ENCODE data around the gene CRACR2B. TPM values are rescaled to one million over a fixed set of nuclear protein-coding genes. Genes with fewer than 3 reads are reported as not detected.

Gene CRACR2B
- total and polyA plus RNA-seq, 2 of the 13 experiments (the other 11 are each of a cell fraction or from before 2014, with no cell fraction given), result 14.9 to 21.0 TPM

DNA sequence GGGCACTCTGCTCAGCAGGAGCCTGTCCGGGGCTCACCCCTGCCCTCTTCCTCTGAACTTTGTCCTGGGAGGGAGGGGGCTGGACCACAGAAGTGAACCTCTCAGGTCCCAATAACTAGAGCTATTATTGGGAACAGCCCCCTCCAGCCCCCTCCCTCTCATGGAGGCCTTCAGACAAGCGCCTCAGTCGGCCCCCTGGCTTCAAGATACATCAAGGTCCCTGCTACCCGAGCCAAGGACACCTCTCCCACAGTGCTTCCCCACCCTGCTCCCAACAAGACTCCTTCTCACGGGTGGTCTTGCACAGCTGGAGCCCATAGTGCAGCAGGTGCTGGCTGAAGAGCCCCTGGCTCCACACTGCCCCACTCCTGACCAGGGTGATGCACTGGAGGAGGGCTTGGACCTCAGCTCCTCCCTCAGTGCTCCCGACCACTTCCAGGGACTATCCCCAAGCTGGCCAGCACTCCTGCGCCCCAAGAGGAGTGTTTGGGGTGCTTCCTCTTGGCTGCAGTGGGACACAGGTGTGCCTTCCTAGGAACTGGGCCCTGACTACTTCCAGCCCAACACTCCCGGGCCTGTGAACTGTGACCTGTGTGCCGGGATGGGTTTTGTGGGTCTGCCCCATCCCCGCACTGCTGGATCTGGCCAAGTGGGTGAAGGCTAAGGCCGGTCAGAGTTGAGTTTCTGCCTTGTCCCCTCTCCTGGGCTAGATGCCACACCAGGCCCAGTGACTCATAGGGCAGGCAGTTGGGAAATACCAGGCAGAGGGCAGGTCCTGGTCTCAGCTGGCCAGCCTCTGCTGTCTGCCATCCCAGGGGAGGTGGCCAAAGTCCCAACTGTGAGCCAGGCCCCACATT is 6.8 kb upstream of the CRACR2B start (continued):
- no peak for TF ChIP-seq NCOA1 (CRISPR knock-in tag; IDR thresholded peaks at IDR 0.05)
- peak; percentile 34; the same call in 1 of the 2 replicates for TF ChIP-seq ZFX (CRISPR knock-in tag; IDR thresholded peaks at IDR 0.05; ENCODE audit: low read depth)
- TF ChIP-seq ZSCAN22 (CRISPR knock-in tag; IDR thresholded peaks at IDR 0.05), result no peak
- no peak for TF ChIP-seq TCF7L2 (IDR thresholded peaks at IDR 0.05; ENCODE audit: low read depth, low read length)
- TF ChIP-seq IKZF4 (CRISPR knock-in tag; IDR thresholded peaks at IDR 0.05; ENCODE audit: borderline replicate concordance, low read depth, not compliant biosample characterization), result no peak
- TF ChIP-seq MED8 (CRISPR knock-in tag; IDR thresholded peaks at IDR 0.05; ENCODE audit: insufficient replicate concordance), result no peak
- TF ChIP-seq, protein P1, sequence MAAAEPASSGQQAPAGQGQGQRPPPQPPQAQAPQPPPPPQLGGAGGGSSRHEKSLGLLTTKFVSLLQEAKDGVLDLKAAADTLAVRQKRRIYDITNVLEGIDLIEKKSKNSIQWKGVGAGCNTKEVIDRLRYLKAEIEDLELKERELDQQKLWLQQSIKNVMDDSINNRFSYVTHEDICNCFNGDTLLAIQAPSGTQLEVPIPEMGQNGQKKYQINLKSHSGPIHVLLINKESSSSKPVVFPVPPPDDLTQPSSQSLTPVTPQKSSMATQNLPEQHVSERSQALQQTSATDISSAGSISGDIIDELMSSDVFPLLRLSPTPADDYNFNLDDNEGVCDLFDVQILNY (CRISPR knock-in tag; conservative IDR thresholded peaks at IDR 0.05), result no peak
- no peak for TF ChIP-seq NR2F6 (IDR thresholded peaks at IDR 0.05)
- TF ChIP-seq NR2F6 (CRISPR knock-in tag; IDR thresholded peaks at IDR 0.05), result no peak
- TF ChIP-seq MIER3 (CRISPR knock-in tag; IDR thresholded peaks at IDR 0.05; ENCODE audit: borderline replicate concordance), result 0 out of 2 replicates have a peak, but pooled peaks have one; percentile 38
- TF ChIP-seq, protein P2, sequence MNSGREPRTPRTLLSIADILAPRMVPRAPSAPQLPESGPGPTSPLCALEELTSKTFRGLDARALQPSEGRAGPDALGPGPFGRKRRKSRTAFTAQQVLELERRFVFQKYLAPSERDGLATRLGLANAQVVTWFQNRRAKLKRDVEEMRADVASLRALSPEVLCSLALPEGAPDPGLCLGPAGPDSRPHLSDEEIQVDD (CRISPR knock-in tag; IDR thresholded peaks at IDR 0.05; ENCODE audit: borderline replicate concordance), result no peak
- TF ChIP-seq MEIS2 (CRISPR knock-in tag; IDR thresholded peaks at IDR 0.05), result no peak
- TF ChIP-seq ZNF747 (CRISPR knock-in tag; IDR thresholded peaks at IDR 0.05; ENCODE audit: borderline replicate concordance), result no peak
- no peak for TF ChIP-seq MYNN (CRISPR knock-in tag; IDR thresholded peaks at IDR 0.05; ENCODE audit: low read depth)
- TF ChIP-seq TGIF2 (CRISPR knock-in tag; IDR thresholded peaks at IDR 0.05), result no peak
- TF ChIP-seq, protein P3, sequence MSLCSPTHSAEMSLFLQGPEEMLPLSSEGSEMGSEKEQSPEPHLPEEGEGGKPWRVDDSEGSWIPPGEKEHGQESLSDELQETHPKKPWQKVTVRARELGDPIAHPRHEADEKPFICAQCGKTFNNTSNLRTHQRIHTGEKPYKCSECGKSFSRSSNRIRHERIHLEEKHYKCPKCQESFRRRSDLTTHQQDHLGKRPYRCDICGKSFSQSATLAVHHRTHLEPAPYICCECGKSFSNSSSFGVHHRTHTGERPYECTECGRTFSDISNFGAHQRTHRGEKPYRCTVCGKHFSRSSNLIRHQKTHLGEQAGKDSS (CRISPR knock-in tag; IDR thresholded peaks at IDR 0.05; ENCODE audit: borderline replicate concordance, low read depth), result no peak
- no peak for TF ChIP-seq ZNF451 (CRISPR knock-in tag; IDR thresholded peaks at IDR 0.05)
- TF ChIP-seq, protein P4, sequence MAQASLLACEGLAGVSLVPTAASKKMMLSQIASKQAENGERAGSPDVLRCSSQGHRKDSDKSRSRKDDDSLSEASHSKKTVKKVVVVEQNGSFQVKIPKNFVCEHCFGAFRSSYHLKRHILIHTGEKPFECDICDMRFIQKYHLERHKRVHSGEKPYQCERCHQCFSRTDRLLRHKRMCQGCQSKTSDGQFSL (CRISPR knock-in tag; IDR thresholded peaks at IDR 0.05), result no peak
- no peak for TF ChIP-seq HDAC2 (CRISPR knock-in tag; IDR thresholded peaks at IDR 0.05)
- TF ChIP-seq, protein P5, sequence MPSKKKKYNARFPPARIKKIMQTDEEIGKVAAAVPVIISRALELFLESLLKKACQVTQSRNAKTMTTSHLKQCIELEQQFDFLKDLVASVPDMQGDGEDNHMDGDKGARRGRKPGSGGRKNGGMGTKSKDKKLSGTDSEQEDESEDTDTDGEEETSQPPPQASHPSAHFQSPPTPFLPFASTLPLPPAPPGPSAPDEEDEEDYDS (CRISPR knock-in tag; IDR thresholded peaks at IDR 0.05), result no peak
- TF ChIP-seq ZNF468 (CRISPR knock-in tag; IDR thresholded peaks at IDR 0.05), result no peak
- no peak for TF ChIP-seq PITX1 (CRISPR knock-in tag; IDR thresholded peaks at IDR 0.05)
- TF ChIP-seq SUZ12 (IDR thresholded peaks at IDR 0.05; ENCODE audit: low read depth, low read length), result no peak
- no peak for TF ChIP-seq ELF1 (CRISPR knock-in tag; IDR thresholded peaks at IDR 0.05)
- TF ChIP-seq, protein P6, sequence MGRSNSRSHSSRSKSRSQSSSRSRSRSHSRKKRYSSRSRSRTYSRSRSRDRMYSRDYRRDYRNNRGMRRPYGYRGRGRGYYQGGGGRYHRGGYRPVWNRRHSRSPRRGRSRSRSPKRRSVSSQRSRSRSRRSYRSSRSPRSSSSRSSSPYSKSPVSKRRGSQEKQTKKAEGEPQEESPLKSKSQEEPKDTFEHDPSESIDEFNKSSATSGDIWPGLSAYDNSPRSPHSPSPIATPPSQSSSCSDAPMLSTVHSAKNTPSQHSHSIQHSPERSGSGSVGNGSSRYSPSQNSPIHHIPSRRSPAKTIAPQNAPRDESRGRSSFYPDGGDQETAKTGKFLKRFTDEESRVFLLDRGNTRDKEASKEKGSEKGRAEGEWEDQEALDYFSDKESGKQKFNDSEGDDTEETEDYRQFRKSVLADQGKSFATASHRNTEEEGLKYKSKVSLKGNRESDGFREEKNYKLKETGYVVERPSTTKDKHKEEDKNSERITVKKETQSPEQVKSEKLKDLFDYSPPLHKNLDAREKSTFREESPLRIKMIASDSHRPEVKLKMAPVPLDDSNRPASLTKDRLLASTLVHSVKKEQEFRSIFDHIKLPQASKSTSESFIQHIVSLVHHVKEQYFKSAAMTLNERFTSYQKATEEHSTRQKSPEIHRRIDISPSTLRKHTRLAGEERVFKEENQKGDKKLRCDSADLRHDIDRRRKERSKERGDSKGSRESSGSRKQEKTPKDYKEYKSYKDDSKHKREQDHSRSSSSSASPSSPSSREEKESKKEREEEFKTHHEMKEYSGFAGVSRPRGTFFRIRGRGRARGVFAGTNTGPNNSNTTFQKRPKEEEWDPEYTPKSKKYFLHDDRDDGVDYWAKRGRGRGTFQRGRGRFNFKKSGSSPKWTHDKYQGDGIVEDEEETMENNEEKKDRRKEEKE (IDR thresholded peaks at IDR 0.05), result no peak

Data from HepG2 (cell line).